ENCODE measurements around the gene TLL1. TPM values are rescaled to one million over a fixed set of nuclear protein-coding genes. Genes with fewer than 3 reads are reported as not detected.

Gene TLL1
- total and polyA plus RNA-seq, 2 of the 13 experiments (the other 11 are each of a cell fraction or from before 2014, with no cell fraction given), result not detected

DNA sequence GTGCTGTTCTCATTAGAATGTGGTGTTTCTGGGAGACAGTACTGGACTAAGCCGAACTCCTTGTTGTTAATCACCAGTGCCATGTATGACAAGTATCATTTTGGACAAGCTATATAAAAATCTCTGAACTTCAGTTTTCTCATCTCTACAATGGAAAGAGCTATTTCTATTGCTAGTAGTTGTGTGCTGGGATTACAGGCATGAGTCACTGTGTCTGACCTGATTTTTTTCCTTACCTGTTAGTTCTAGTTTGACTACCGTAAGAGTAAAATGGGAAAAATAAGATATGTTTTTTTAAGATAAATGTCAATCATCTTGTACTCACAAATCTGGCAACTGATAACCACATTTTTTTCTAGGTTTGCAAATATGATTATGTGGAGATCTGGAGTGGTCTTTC is 192.3 kb downstream of the TLL1 start (continued):
- TF ChIP-seq, protein P1, sequence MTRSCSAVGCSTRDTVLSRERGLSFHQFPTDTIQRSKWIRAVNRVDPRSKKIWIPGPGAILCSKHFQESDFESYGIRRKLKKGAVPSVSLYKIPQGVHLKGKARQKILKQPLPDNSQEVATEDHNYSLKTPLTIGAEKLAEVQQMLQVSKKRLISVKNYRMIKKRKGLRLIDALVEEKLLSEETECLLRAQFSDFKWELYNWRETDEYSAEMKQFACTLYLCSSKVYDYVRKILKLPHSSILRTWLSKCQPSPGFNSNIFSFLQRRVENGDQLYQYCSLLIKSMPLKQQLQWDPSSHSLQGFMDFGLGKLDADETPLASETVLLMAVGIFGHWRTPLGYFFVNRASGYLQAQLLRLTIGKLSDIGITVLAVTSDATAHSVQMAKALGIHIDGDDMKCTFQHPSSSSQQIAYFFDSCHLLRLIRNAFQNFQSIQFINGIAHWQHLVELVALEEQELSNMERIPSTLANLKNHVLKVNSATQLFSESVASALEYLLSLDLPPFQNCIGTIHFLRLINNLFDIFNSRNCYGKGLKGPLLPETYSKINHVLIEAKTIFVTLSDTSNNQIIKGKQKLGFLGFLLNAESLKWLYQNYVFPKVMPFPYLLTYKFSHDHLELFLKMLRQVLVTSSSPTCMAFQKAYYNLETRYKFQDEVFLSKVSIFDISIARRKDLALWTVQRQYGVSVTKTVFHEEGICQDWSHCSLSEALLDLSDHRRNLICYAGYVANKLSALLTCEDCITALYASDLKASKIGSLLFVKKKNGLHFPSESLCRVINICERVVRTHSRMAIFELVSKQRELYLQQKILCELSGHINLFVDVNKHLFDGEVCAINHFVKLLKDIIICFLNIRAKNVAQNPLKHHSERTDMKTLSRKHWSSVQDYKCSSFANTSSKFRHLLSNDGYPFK (CRISPR knock-in tag; IDR thresholded peaks at IDR 0.05; ENCODE audit: borderline replicate concordance), result no peak
- TF ChIP-seq SALL1 (CRISPR knock-in tag; IDR thresholded peaks at IDR 0.05) (no peak), NBN (conservative IDR thresholded peaks at IDR 0.05) (no peak), SOX5 (CRISPR knock-in tag; IDR thresholded peaks at IDR 0.05; ENCODE audit: borderline replicate concordance) (no peak), MYC (CRISPR knock-in tag; IDR thresholded peaks at IDR 0.05; ENCODE audit: borderline replicate concordance) (no peak), PHB2 (IDR thresholded peaks at IDR 0.05; ENCODE audit: partially characterized antibody) (no peak)
- TF ChIP-seq, protein P2, sequence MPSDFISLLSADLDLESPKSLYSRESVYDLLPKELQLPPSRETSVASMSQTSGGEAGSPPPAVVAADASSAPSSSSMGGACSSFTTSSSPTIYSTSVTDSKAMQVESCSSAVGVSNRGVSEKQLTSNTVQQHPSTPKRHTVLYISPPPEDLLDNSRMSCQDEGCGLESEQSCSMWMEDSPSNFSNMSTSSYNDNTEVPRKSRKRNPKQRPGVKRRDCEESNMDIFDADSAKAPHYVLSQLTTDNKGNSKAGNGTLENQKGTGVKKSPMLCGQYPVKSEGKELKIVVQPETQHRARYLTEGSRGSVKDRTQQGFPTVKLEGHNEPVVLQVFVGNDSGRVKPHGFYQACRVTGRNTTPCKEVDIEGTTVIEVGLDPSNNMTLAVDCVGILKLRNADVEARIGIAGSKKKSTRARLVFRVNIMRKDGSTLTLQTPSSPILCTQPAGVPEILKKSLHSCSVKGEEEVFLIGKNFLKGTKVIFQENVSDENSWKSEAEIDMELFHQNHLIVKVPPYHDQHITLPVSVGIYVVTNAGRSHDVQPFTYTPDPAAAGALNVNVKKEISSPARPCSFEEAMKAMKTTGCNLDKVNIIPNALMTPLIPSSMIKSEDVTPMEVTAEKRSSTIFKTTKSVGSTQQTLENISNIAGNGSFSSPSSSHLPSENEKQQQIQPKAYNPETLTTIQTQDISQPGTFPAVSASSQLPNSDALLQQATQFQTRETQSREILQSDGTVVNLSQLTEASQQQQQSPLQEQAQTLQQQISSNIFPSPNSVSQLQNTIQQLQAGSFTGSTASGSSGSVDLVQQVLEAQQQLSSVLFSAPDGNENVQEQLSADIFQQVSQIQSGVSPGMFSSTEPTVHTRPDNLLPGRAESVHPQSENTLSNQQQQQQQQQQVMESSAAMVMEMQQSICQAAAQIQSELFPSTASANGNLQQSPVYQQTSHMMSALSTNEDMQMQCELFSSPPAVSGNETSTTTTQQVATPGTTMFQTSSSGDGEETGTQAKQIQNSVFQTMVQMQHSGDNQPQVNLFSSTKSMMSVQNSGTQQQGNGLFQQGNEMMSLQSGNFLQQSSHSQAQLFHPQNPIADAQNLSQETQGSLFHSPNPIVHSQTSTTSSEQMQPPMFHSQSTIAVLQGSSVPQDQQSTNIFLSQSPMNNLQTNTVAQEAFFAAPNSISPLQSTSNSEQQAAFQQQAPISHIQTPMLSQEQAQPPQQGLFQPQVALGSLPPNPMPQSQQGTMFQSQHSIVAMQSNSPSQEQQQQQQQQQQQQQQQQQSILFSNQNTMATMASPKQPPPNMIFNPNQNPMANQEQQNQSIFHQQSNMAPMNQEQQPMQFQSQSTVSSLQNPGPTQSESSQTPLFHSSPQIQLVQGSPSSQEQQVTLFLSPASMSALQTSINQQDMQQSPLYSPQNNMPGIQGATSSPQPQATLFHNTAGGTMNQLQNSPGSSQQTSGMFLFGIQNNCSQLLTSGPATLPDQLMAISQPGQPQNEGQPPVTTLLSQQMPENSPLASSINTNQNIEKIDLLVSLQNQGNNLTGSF (CRISPR knock-in tag; IDR thresholded peaks at IDR 0.05), result no peak

Data from HepG2 (cell line).